Epithelial cell of esophagus (primary cell): ENCODE data around the gene ZNF155.
A peak's percentile ranks its signal among the peaks of the same experiment; 100 is the strongest.

Experiments
- DNase-seq: peaks from one replicate; pipeline ENCODE4 v3.0.0; 2010; ENCODE audit warnings: low read depth
- H3K4me3 ChIP-seq: 2 replicates; pipeline ENCODE4 v1.5.1; 2011; ENCODE audit warnings: mild to moderate bottlenecking, low read length, control low read depth
- TF ChIP-seq, protein P1 (sequence below): IDR thresholded peaks from 2 replicates; pipeline ENCODE4 v1.5.1; 2011; ENCODE audit warnings: low read depth, mild to moderate bottlenecking, low read length, control low read depth, inconsistent platforms; ENCODE audit not compliant: insufficient read depth; ENCODE audit errors: missing control alignments

ZNF155 gene

DNA sequence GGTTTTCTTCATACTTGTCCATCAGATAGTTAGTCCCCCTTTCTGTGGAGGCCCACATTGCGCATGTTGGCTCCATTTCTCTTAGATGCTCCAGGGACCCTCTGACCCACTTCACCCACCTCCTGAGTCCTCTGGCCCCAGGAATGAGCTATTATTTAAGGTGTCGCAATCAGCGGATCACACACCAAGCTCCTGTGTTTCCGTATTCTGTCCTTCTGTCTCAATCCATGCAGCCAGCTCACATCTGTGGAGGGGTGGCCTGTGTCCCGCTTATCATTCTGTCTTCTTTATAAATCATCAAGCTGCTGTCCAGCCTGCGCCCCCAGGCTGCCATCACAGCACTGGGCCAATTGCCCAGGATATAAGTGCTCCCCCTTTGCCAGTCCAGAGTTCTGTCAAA, 23.5 kb downstream of the ZNF155 start:
- TF ChIP-seq, protein P1, sequence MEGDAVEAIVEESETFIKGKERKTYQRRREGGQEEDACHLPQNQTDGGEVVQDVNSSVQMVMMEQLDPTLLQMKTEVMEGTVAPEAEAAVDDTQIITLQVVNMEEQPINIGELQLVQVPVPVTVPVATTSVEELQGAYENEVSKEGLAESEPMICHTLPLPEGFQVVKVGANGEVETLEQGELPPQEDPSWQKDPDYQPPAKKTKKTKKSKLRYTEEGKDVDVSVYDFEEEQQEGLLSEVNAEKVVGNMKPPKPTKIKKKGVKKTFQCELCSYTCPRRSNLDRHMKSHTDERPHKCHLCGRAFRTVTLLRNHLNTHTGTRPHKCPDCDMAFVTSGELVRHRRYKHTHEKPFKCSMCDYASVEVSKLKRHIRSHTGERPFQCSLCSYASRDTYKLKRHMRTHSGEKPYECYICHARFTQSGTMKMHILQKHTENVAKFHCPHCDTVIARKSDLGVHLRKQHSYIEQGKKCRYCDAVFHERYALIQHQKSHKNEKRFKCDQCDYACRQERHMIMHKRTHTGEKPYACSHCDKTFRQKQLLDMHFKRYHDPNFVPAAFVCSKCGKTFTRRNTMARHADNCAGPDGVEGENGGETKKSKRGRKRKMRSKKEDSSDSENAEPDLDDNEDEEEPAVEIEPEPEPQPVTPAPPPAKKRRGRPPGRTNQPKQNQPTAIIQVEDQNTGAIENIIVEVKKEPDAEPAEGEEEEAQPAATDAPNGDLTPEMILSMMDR = no peak
- H3K4me3 ChIP-seq = no peak overlapping the region
- no peak for DNase-seq

DNA sequence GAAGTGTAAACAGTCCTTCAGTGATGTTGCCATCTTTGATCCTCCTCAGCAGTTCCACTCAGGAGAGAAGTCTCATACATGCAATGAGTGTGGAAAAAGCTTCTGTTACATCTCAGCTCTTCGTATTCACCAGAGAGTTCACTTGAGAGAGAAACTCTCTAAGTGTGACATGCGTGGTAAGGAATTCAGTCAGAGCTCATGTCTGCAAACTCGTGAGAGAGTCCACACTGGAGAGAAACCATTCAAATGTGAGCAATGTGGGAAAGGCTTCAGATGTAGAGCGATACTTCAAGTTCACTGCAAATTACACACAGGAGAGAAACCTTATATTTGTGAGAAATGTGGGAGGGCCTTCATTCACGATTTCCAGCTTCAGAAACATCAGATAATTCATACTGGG, 26.5 kb downstream of the ZNF155 start:
- H3K4me3 ChIP-seq = no peak overlapping the region
- TF ChIP-seq, protein P1 = no peak
- no peak for DNase-seq

DNA sequence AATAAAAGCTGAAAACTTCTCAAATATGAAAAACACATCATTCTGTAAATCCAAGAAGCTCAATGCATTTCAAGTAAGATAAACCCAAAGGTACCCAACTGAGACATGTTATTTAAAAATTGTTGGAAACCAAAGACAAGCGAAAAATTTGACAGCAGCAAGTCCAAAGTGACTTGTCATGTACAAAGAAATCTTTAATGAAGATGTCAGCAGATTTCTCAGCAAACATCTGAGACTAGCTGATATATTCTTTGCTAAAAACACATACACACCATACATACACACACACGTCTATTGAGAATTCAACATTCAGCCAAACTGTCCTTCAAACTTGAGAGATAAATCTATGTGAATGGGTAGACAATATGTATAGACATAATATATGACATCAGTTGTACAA, 35.5 kb downstream of the ZNF155 start:
- TF ChIP-seq, protein P1 = no peak
- no peak overlapping the region for H3K4me3 ChIP-seq
- no peak for DNase-seq

DNA sequence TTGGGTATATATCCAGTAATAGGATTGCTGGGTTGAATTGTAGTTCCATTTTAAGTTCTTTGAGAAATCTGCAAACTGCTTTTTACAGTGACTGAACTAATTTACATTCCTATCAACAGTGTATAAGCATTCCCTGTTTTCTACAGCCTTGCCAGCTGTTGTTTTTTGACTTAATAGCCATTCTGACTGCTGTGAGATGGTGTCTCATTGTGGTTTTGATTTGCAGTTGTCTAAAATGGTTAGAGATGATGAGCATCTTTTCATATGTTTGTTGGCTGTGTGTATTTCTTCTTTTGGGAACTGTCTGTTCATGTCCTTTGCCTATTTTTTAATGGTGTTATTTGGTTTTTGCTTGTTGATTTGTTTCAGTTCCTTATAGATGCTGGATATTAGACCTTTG, 37.2 kb downstream of the ZNF155 start:
- TF ChIP-seq, protein P1 = no peak
- DNase-seq = no peak
- H3K4me3 ChIP-seq = no peak overlapping the region

DNA sequence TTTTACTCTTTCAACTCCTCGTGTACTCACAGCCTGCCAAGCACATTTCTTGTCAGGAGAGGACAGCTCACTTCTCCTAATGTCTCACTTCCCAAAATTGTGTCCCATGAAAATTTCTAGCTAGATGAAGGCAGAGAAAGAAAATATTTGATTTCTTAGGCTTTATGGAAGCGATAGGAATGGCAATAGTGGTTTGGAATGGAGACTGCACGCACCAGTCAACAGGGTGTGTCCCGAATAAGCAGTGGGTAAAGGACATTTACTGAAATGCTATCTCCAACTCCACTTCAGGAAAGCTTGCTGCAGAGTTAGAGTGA, 40.9 kb downstream of the ZNF155 start:
- peak overlapping the region; percentile 92 for H3K4me3 ChIP-seq
- no peak for DNase-seq
- TF ChIP-seq, protein P1 = no peak

DNA sequence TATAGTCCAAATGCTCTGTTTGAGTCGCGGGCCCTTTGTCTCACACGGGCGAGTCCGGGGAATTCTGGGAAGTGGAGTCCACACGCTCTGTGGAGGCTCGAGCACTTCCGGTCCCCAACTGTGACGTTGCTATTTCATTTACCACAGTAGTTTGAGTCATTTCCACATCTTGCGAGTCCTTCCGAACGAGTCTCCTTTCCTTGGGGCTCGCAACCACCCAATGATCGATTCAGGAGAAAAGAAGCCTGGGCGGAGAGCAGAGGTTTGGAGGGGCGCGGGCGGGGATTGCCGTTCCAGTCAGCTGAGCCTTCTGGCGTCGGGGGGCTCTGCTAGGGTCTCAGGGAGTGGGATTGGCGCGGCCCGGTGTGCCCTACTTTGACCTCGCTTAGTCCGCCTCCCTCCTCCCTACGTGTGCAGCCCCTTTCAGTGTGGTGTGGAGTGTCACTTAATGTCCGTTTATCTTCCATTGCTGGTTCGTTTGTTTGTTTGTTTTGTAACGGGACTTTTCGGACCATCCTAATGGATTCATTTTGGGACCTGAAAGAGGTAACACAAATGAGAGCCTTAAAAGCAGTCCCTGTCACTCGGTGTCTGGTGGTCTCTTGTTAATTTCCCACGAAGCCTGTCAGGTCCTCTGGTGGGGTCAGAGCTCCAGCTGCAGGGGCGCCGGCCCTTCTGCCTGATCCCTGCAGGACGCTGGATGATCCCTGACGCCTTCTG, 41.4 kb downstream of the ZNF155 start, which contains the start of gene ZNF222:
TSS of gene ZNF222 (plus strand) at position 163 of the 720 bp plus-strand sequence. CDS start at position 221, 58 bp downstream.
- DNase-seq = peak; percentile 91
- TF ChIP-seq, protein P1 = no peak
- H3K4me3 ChIP-seq = peak within 1 kb of the TSS; percentile 92

DNA sequence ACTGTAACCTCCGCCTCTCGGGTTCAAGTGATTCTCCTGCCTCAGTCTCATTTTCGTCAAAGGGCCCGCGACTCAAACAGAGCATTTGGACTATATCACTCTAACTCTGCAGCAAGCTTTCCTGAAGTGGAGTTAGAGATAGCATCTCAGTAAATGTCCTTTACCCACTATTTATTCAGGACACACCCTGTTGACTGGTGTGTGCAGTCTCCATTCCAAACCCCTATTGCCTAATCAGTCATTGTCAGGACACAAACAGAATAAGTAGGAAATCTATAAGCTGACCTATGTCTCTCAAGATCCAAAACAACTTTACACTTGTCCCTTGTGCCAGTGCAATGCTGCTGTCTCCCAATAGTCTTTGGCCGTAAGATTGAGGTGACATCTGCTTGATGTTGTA, 42.6 kb downstream of the ZNF155 start:
- TF ChIP-seq, protein P1 = no peak
- no peak overlapping the region for H3K4me3 ChIP-seq
- no peak for DNase-seq
